Aorta (tissue), 5 donors: ENCODE data around the gene SEMA6B. TPM values are rescaled to one million over a fixed set of nuclear protein-coding genes. Genes with fewer than 3 reads are reported as not detected.

Experiments
- ATAC-seq: fragments of 200-7000 bp; cut with Tn5 transposase; one replicate; pipeline ENCODE4 v1.9.1; 2022; ENCODE audit warnings: moderate library complexity; ENCODE audit not compliant: low FRiP score
- DNase-seq, 2 donors: peaks; one replicate each; pipeline ENCODE4 v3.0.0-alpha.2; 2020
- H3K27ac ChIP-seq, 2 donors: one replicate each; pipeline ENCODE4 v1.5.1; 2013; ENCODE audit warnings: low read length in 2 of 2, mild to moderate bottlenecking in 2 of 2, moderate library complexity in 2 of 2, control low read depth in 1 of 2, inconsistent platforms in 1 of 2, low read depth in 1 of 2
- H3K27me3 ChIP-seq, 2 donors: one replicate each; pipeline ENCODE4 v1.6.1; 2013; ENCODE audit warnings: control low read depth in 1 of 2, low read length in 1 of 2, mild to moderate bottlenecking in 1 of 2, moderate library complexity in 1 of 2; ENCODE audit not compliant: insufficient read depth in 2 of 2, control insufficient read depth in 1 of 2
- H3K36me3 ChIP-seq, 2 donors: one replicate each; pipeline ENCODE4 v1.6.1; 2013; ENCODE audit warnings: control low read depth in 1 of 2, low read length in 1 of 2, mild to moderate bottlenecking in 1 of 2; ENCODE audit not compliant: insufficient read depth in 2 of 2, control insufficient read depth in 1 of 2
- H3K4me1 ChIP-seq, 2 donors: one replicate each; pipeline ENCODE4 v1.6.1; 2013; ENCODE audit warnings: low read length in 2 of 2, control low read depth in 1 of 2, mild to moderate bottlenecking in 1 of 2, moderate library complexity in 1 of 2; ENCODE audit not compliant: insufficient read depth in 2 of 2, control insufficient read depth in 1 of 2
- H3K4me3 ChIP-seq, 2 donors: one replicate each; pipeline ENCODE4 v1.5.1; 2013; ENCODE audit warnings: low read length in 2 of 2, control low read depth in 1 of 2, mild to moderate bottlenecking in 1 of 2
- H3K9me3 ChIP-seq: one replicate; pipeline ENCODE4 v1.6.1; 2013; ENCODE audit warnings: mild to moderate bottlenecking, low read length; ENCODE audit not compliant: control insufficient read depth
- WGBS, 2 donors: extraction: QIAGEN DNeasy Blood & Tissue Kit; methylation state at CpG; one replicate each; pipeline ENCODE4 v1.1.7; 2013; 5-methylcytosine and 5-hydroxymethylcytosine counted together
- intact Hi-C, 2 donors: fragments of 100-400 bp; cut with DNase I; formaldehyde crosslinking; loops; one replicate each; pipeline versions ENCODE4 v1.14.2 to v1.15.0; 2022
- polyA plus RNA-seq, 2 donors: library from polyadenylated mRNA; stranded (reverse); fragments of 200-250 nt; gene quantifications; one replicate each; pipeline ENCODE4 v1.2.3, GENCODE V29; 2013
- total RNA-seq, 2 donors: library from RNA; stranded (reverse); fragmentation: NEBNext Ultra II Directional; extraction: Animal tissue kit (Norgen Biotek cat#: 25700); gene quantifications; one replicate each; pipeline ENCODE4 v1.2.1, GENCODE V29; 2021
- donor health status: healthy with polysubstance abuse.
- donor health status: Bipolar disorder and iron deficiency.
- donor health status: DM: no; HTN: no; CAD: no.
- donor health status: DM: no; HTN: no; CAD: no.
- donor health status: DM: yes; HTN: yes; CAD: no.

The SEMA6B gene
- total and polyA plus RNA-seq, 4 donors, result 0.43 to 32.0 (median 13.5) TPM

- Histone ChIP-seq H3K4me1 (no peaks in the 10 kb centered on the region), H3K4me3 (no peak overlapping the region), H3K9me3 (no peaks in the 10 kb centered on the region), H3K27me3 (no peaks in the 10 kb centered on the region), H3K27ac (no peak overlapping the region), H3K36me3 (peaks cover 0 to 12% of the 10 kb centered on the region in 2 donors)
- no peak for ATAC-seq
- DNase-seq, result no peak
- WGBS, 2 donors, result 91 to 94% methylated on average over 29 of the region's 29 CpGs
- intact Hi-C loops, result no loop called here
Measured at GRCh38 chr19:4500841-4501591, 58.5 kb downstream of the SEMA6B start.

GRCh38 chr19:4499855-4500254 is 59.6 kb downstream of the SEMA6B start:
- Histone ChIP-seq H3K9me3 (no peaks in the 10 kb centered on the region), H3K27ac (no peak overlapping the region), H3K4me1 (no peaks in the 10 kb centered on the region), H3K4me3 (no peak overlapping the region), H3K27me3 (no peaks in the 10 kb centered on the region), H3K36me3 (peaks cover 0 to 14% of the 10 kb centered on the region in 2 donors)
- 93 to 94% methylated on average over 15 of the region's 15 CpGs for WGBS, 2 donors
- ATAC-seq (no peak), DNase-seq (no peak)
- intact Hi-C loops, result no loop called here

GRCh38 chr19:4499318-4499717 is 60.2 kb downstream of the SEMA6B start:
- no peaks in the 10 kb centered on the region for H3K4me1 ChIP-seq
- H3K9me3 ChIP-seq, result no peaks in the 10 kb centered on the region
- no peak overlapping the region for H3K27ac ChIP-seq
- 94 to 95% methylated on average over 23 of the region's 23 CpGs for WGBS, 2 donors
- H3K4me3 ChIP-seq, result no peak overlapping the region
- ATAC-seq, result no peak
- intact Hi-C loops, result no loop called here
- no peak for DNase-seq
- H3K27me3 ChIP-seq, result no peaks in the 10 kb centered on the region
- H3K36me3 ChIP-seq, result peaks cover 0 to 14% of the 10 kb centered on the region in 2 donors

GRCh38 chr19:4498694-4499093 is 60.8 kb downstream of the SEMA6B start:
- no peak for ATAC-seq
- Histone ChIP-seq H3K27ac (no peak overlapping the region), H3K4me1 (no peaks in the 10 kb centered on the region), H3K36me3 (peaks cover 0 to 14% of the 10 kb centered on the region in 2 donors), H3K9me3 (no peaks in the 10 kb centered on the region), H3K4me3 (no peak overlapping the region), H3K27me3 (no peaks in the 10 kb centered on the region)
- 94 to 95% methylated on average over 6 to 12 of the region's 12 CpGs for WGBS, 2 donors
- DNase-seq, result no peak
- intact Hi-C loops, result no loop called here

- peaks cover 0 to 14% of the 10 kb centered on the region in 2 donors for H3K36me3 ChIP-seq
- intact Hi-C loops, result no loop called here
- 90 to 91% methylated on average over 25 of the region's 25 CpGs for WGBS, 2 donors
Measured at GRCh38 chr19:4497770-4498389, 61.6 kb downstream of the SEMA6B start.

GRCh38 chr19:4496304-4496703 is 63.2 kb downstream of the SEMA6B start:
- no peak for ATAC-seq

More at GRCh38 chr19:4497770-4498389, 61.6 kb downstream of the SEMA6B start:
- Histone ChIP-seq H3K27ac (no peak overlapping the region), H3K9me3 (no peaks in the 10 kb centered on the region), H3K4me3 (no peak overlapping the region), H3K4me1 (no peaks in the 10 kb centered on the region), H3K27me3 (no peaks in the 10 kb centered on the region)
- ATAC-seq (no peak), DNase-seq (no peak)

GRCh38 chr19:4495471-4495870 is 64.0 kb downstream of the SEMA6B start:
- Histone ChIP-seq H3K4me3 (no peak overlapping the region), H3K36me3 (peaks cover 0 to 10% of the 10 kb centered on the region in 2 donors), H3K9me3 (no peaks in the 10 kb centered on the region), H3K27me3 (no peaks in the 10 kb centered on the region), H3K27ac (no peak overlapping the region), H3K4me1 (no peaks in the 10 kb centered on the region)
- DNase-seq (no peak), ATAC-seq (no peak)
- intact Hi-C loops, result no loop called here
- 89% methylated on average over 12 of the region's 12 CpGs for WGBS, 2 donors

More at GRCh38 chr19:4496304-4496703, 63.2 kb downstream of the SEMA6B start:
- no peak for DNase-seq
- no peaks in the 10 kb centered on the region for H3K4me1 ChIP-seq
- H3K9me3 ChIP-seq, result no peaks in the 10 kb centered on the region
- no peaks in the 10 kb centered on the region for H3K27me3 ChIP-seq
- no peak overlapping the region for H3K27ac ChIP-seq
- intact Hi-C loops, result no loop called here
- no peak overlapping the region for H3K4me3 ChIP-seq
- WGBS, 2 donors, result 84 to 90% methylated on average over 17 to 18 of the region's 18 CpGs
- H3K36me3 ChIP-seq, result peaks cover 0 to 10% of the 10 kb centered on the region in 2 donors

GRCh38 chr19:4494691-4495064 is 64.8 kb downstream of the SEMA6B start:
- H3K36me3 ChIP-seq, result peaks cover 0 to 10% of the 10 kb centered on the region in 2 donors
- ATAC-seq, result no peak
- no peaks in the 10 kb centered on the region for H3K4me1 ChIP-seq
- H3K9me3 ChIP-seq, result no peaks in the 10 kb centered on the region
- intact Hi-C loops, result no loop called here
- no peak for DNase-seq
- H3K27ac ChIP-seq, result no peak overlapping the region
- H3K4me3 ChIP-seq, result no peak overlapping the region
- WGBS, 2 donors, result 92 to 94% methylated on average over 8 of the region's 8 CpGs
- no peaks in the 10 kb centered on the region for H3K27me3 ChIP-seq
